Naive thymus-derived CD8-positive, alpha-beta T cell (primary cell): ENCODE results near the gene IRF2BP1. TPM values are rescaled to one million over a fixed set of nuclear protein-coding genes. Genes with fewer than 3 reads are reported as not detected.

Experiments used
- ATAC-seq, 2 donors: fragments of 150-1000 bp; cut with Tn5 transposase in 1 of 2; sonication (Bioruptor Pico), chemical (Tn5 transposase) in 1 of 2; 1 replicate in 1 of 2; 2 replicates in 1 of 2; pipeline ENCODE4 v1.10.0; 2021; ENCODE audit warnings: mild to moderate bottlenecking in 2 of 2, moderate library complexity in 2 of 2
- POLR2A ChIA-PET: fragments of 350-600 bp; sonication (Branson Sonifier 250); formaldehyde crosslinking; loops from one replicate; lab custom pipeline; 2021; ENCODE audit warnings: antibody characterized with exemption; lab: Charles Lee
- DNase-seq, 10 donors: peaks; one replicate each; pipeline versions ENCODE4 v3.0.0 to v3.0.0-alpha.2; 2020 to 2022
- H3K27ac Mint-ChIP-seq, 10 donors: one replicate each; pipeline ENCODE4 v1.8.0; 2020 to 2022; ENCODE audit warnings: mild to moderate bottlenecking in 10 of 10, mixed read lengths in 10 of 10, moderate library complexity in 4 of 10, inconsistent platforms in 1 of 10
- H3K27me3 Mint-ChIP-seq, 5 donors: one replicate each; pipeline ENCODE4 v1.8.0; 2021 to 2022; ENCODE audit warnings: mixed read lengths in 5 of 5
- H3K36me3 Mint-ChIP-seq, 3 donors: one replicate each; pipeline ENCODE4 v1.8.0; 2020 to 2022; ENCODE audit warnings: mixed read lengths in 3 of 3, mild to moderate bottlenecking in 2 of 3, inconsistent platforms in 1 of 3
- H3K4me1 Mint-ChIP-seq, 4 donors: one replicate each; pipeline ENCODE4 v1.8.0; 2021 to 2022; ENCODE audit warnings: mixed read lengths in 4 of 4
- H3K4me3 Mint-ChIP-seq, 10 donors: one replicate each; pipeline ENCODE4 v1.8.0; 2020 to 2022; ENCODE audit warnings: mild to moderate bottlenecking in 10 of 10, mixed read lengths in 10 of 10, moderate library complexity in 6 of 10, inconsistent platforms in 1 of 10
- H3K9me3 Mint-ChIP-seq, 9 donors: one replicate each; pipeline ENCODE4 v1.8.0; 2020 to 2022; ENCODE audit warnings: mixed read lengths in 9 of 9, mild to moderate bottlenecking in 3 of 9, inconsistent platforms in 1 of 9, moderate library complexity in 1 of 9
- polyA plus RNA-seq, 3 donors: library from polyadenylated mRNA; unstranded; fragments of 300-500 nt; fragmentation: Illumina TruSeq; gene quantifications; one replicate each; pipeline ENCODE4 v1.2.3, GENCODE V29; 2021
- total RNA-seq, 8 experiments: library from RNA in 2 of 8; stranded (reverse) in 2 of 8; gene quantifications; one replicate each; pipeline ENCODE4 v1.2.3 and lab custom pipeline; 2021 to 2026

IRF2BP1 gene
- total and polyA plus RNA-seq, 5 experiments from 2014 or later = 7.0 to 33.8 (median 9.1) TPM

DNA sequence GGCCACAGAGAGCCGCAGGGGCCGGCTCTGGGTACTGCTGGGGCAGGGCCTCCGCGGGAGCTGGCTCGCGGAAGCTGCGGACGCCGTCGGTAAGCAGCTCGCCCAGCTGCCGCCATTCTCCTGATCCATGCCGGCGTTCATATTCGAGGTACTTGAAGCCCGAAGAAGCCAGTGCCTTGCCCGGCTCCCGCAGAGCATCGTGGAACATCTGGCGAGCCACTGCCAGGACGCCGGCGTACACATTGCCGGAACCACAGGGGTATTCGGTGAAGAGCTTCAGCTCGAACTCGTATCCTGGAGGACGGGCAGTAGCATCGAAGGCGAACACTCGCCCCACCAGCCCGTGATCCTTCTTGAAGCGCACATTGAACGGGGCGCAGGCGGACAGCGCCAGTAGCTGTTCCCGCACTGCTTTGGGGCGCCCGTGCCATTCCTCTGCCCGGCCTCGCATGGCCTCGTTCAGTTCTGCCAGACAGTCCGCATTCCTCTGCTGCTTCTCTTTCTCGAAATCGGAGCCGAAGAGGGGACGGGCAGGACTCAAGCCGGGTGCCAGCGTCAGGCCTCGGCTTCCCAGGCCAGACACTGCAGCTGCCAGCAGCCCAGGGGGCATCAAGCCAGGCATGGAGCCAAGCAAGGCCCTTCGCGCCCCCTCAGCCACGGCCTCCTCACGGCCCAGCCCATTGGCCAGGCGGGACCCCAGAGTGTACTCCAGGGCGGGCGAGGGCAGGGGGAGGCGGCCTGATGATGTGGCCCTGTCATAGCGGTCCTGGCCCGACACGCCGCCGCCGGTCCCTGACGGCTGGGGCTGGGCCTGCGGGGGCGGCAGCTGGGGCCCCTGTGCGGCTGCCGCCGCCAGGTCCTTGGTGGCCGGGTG lies 1.0 kb downstream of the IRF2BP1 start:
- H3K27me3 Mint-ChIP-seq = peaks cover 0 to 2% (median 0%) of the 10 kb centered on the region in 5 donors
- POLR2A ChIA-PET = interaction anchor here (0.6 to 3.9 kb wide), 7 partner anchors 17 to 1791 kb away, joined by 3 to 46 read pairs (median 4); partner anchors contain the start of genes FOXA3, MYPOP and SYMPK
- peaks cover 16 to 31% (median 28%) of the 10 kb centered on the region in 4 donors for H3K4me1 Mint-ChIP-seq
- peak overlapping the region in 4 of 10 donors; percentile 34 to 84 (median 54) for H3K27ac Mint-ChIP-seq
- H3K4me3 Mint-ChIP-seq = peak overlapping the region; percentile 33 to 91 (median 55)
- H3K36me3 Mint-ChIP-seq = no peaks in the 10 kb centered on the region
- ATAC-seq (no peak), DNase-seq (peak in 3 of 10 donors; percentile 21 to 57 (median 32))
- H3K9me3 Mint-ChIP-seq = peaks cover 0 to 2% (median 0%) of the 10 kb centered on the region in 9 donors

DNA sequence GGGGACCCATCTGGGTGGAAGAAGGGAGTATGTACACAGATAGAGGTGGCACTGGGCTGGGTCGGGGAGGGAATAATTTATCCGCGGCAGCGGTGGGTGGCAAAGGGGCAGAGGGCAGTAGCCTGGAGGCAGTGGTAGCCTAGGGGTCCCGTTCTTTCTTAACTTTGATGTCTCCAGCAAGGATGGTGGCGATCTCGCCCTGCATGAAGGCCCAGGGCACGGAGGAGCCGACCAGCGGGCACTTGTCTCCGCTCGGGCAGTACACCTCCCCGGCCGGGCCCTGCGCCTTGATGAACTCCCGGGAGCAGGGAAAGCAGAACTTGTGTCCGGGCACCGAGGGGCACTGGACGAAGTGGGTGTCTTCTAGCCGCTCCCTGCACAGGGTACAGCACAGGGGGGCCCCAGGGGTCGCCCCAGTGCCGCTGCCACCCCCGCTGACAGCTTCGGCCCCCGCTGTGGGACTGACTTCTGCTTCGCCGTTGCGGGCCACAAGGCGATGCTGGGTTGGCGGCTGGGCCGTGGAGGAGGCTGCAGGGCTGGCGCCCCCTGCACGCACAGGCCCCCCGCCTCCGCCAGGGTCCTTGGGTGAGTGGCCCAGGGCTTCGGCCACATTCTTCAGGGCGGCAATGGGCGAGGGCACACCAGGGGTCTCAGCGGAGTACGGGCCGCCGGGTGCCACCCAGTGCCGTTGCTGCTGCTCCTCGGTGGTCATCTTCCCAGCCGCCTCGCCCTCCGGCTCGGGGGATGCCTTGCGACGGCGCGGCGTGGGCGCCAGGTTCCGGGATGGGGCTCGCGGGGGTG lies 1.9 kb downstream of the IRF2BP1 start:
- DNase-seq (peak in 1 of 10 donors; percentile 64), ATAC-seq (no peak)
- Mint-ChIP-seq H3K9me3 (peaks cover 0 to 2% (median 0%) of the 10 kb centered on the region in 9 donors), H3K27ac (peak overlapping the region in 7 of 10 donors; percentile 17 to 90 (median 65)), H3K36me3 (no peaks in the 10 kb centered on the region), H3K27me3 (peaks cover 0 to 2% (median 0%) of the 10 kb centered on the region in 5 donors), H3K4me1 (peaks cover 16 to 31% (median 28%) of the 10 kb centered on the region in 4 donors), H3K4me3 (peak overlapping the region; percentile 12 to 91 (median 83))
- POLR2A ChIA-PET = interaction anchor here (0.7 to 3.1 kb wide), 4 partner anchors 18 to 1790 kb away, joined by 3 to 33 read pairs (median 7); partner anchors contain the start of genes FOXA3, MYPOP and SYMPK

DNA sequence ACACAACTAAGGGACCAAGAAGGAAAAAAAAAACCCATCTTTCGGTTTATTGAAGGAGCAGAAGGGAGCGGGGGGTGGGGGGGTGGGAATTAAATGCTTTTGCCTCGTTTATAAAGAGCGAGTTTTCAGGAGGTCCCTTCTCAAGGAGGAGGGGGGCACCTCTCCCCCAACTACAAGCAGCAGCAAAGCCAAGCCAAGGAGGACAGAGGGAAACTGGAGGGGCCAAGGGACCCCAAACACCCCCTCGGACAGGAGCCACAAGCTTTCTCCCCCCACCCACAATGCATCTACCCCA lies 2.4 kb downstream of the IRF2BP1 start:
- Mint-ChIP-seq H3K4me3 (peak overlapping the region; percentile 66 to 91 (median 83)), H3K27me3 (peaks cover 4 to 7% (median 4%) of the 10 kb centered on the region in 5 donors), H3K9me3 (peaks cover 0 to 2% (median 0%) of the 10 kb centered on the region in 9 donors), H3K27ac (peak overlapping the region; percentile 38 to 89 (median 73)), H3K36me3 (no peaks in the 10 kb centered on the region), H3K4me1 (peaks cover 19 to 32% (median 29%) of the 10 kb centered on the region in 4 donors)
- POLR2A ChIA-PET = interaction anchor here (1.9 to 2.0 kb wide), 2 partner anchors 18 to 66 kb away, joined by 8 to 10 read pairs; partner anchors contain the start of gene MYPOP
- ATAC-seq (no peak), DNase-seq (no peak)

DNA sequence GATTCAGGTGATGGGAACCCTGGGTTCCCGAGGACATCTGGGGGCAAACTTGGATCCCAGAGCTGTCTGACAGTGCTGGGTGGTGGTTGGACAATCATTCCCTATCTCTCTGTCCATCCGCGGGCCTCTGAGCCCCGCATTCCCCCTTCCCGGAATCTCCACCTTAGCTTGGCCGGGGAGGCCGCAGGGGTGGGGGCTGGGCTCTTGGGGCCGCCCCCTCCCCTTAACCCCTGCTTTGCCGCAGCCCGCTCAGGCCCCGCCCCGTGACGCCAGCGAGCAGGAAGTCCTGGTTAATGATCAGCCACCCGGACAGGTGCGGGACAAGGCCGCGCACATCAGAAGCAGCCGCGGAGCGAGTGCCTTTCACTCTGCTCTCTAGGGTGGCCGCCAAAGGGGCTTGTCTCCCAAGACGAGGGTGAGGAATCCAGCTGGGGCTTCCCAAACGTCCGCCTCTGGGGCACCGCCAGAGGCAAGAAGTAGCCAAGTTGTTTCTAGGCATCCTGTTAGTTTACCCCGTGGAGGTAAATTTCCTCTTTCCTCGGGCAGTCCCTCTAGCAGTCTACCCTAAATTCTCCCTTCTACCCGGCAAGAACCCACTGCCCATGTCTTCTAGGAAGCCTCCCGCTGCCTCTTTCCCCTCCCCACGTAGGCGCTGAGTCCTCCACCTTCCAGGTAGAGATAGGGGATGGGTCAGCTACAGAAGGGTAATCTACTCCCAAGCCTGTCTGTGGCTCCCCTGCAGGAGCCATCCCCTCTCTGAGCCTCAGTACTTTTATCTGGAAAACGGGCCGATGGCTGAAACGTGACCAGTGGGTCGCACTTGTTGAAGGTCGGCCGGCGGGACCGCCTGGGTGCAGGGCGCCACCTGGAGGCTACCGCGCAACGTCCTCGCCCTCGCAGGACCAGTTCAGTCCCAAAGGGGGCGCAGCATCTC lies 3.0 kb downstream of the IRF2BP1 start:
- peak overlapping the region; percentile 38 to 89 (median 73) for H3K27ac Mint-ChIP-seq
- peak overlapping the region; percentile 66 to 91 (median 83) for H3K4me3 Mint-ChIP-seq
- H3K4me1 Mint-ChIP-seq = peaks cover 19 to 35% (median 30%) of the 10 kb centered on the region in 4 donors
- peak; percentile 26 to 29 for ATAC-seq
- DNase-seq = peak; percentile 66 to 88 (median 80)
- POLR2A ChIA-PET = interaction anchor here (0.5 to 2.0 kb wide), 3 partner anchors 19 to 94 kb away, joined by 3 to 10 read pairs (median 8); partner anchors contain the start of gene MYPOP
- no peaks in the 10 kb centered on the region for H3K36me3 Mint-ChIP-seq
- peaks cover 7 to 13% (median 8%) of the 10 kb centered on the region in 5 donors for H3K27me3 Mint-ChIP-seq
- H3K9me3 Mint-ChIP-seq = peaks cover 0 to 2% (median 0%) of the 10 kb centered on the region in 9 donors

DNA sequence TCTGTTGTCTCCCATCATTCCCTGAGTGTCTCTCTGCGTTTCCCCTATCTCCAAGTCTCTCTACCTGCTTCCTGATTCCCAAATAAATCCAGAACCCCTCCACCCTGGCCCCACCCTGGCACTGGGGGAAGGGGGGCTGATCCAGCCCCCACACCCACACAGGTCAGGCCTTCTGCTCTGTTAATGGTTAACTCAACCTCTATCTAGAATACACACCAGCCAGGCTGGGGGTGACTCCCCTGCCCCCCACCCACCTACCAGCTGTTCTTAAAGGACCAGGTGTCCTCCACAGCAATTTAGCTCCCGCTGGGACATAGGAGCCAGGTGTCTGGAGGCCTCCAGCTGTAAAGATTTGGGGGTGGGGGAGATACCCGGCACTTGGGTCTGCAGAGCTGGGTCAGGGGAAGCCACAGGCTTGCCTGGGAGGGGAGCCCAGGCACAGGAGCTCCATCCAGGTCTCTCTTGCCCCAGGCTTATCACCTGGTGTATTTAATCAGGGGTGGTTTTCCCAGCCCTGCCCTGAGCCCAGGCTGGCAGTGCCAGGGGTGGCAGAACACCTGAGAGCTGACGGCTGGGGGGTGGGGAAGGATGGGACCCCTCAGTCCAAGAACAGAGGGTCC lies 3.9 kb downstream of the IRF2BP1 start:
- ATAC-seq (no peak), DNase-seq (peak in 1 of 10 donors; percentile 22)
- peaks cover 7 to 19% (median 13%) of the 10 kb centered on the region in 5 donors for H3K27me3 Mint-ChIP-seq
- H3K4me1 Mint-ChIP-seq = peaks cover 19 to 41% (median 34%) of the 10 kb centered on the region in 4 donors
- H3K27ac Mint-ChIP-seq = peak overlapping the region in 1 of 10 donors; percentile 13
- no peak overlapping the region for H3K4me3 Mint-ChIP-seq
- H3K36me3 Mint-ChIP-seq = no peaks in the 10 kb centered on the region
- H3K9me3 Mint-ChIP-seq = peaks cover 0 to 2% (median 0%) of the 10 kb centered on the region in 9 donors
- POLR2A ChIA-PET = interaction anchor here (0.5 to 2.0 kb wide), 5 partner anchors 13 to 239 kb away, joined by 3 to 10 read pairs (median 8); partner anchors contain the start of gene MYPOP

DNA sequence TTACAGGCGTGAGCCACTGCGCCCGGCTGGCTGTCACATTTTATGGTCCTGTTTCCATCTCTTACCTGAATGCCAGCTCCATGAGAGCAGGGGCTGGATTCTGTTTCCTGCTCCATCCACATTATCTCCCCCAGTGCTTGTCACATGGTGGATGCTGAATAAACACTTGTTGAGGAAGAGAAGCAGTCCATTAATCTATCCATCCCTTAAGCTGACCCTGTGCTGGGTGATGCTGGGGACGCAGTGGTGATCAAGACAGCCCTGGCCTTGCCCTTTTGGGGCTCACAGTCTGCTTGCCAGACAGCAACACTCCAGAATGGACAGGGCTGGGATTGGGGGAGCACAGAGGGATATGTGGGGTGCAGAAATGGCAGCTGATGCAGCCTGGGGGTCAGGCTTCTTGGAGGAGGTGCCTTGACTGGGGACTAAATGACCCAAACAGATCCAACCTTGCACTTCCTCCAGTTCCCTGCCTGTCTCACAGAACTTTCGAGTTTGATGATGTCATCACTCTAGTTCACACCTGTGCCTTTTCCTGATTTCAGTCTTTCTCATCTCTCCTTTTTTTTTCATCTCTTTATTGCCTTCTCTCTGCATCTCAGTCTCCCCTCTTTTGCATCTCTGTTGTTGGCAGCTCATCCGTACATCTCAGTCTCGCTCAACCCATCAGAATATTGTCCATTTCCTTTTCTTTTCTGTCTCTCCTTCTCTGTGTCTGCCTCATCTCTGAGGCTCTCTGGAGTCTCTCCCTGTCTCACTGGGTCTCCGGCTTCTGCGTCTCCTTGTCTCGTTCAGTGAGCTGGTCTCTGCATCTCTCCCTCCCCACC lies 4.6 kb downstream of the IRF2BP1 start:
- peaks cover 10 to 22% (median 15%) of the 10 kb centered on the region in 5 donors for H3K27me3 Mint-ChIP-seq
- H3K4me1 Mint-ChIP-seq = peaks cover 17 to 39% (median 31%) of the 10 kb centered on the region in 4 donors

DNA sequence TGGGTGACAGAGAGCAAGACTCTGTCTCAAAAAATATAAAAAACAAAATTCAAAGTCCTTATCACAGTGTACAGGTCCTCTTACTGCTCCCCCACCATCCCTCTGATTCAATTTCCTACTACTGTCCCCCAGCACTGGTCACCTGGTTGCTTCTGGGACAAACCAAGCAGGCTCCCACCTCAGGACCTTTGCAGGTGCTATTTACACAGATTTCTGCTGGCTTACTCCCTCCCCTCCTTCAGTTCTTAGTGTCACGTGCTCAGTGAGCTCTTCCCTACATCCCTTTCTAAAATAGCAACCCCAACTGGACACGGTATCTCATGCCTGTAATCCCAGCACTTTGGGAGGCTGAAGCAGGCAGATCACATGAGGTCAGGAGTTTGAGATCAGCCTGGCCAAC lies 6.0 kb downstream of the IRF2BP1 start:
- peaks cover 16 to 35% (median 23%) of the 10 kb centered on the region in 5 donors for H3K27me3 Mint-ChIP-seq
- ATAC-seq = no peak
- no peaks in the 10 kb centered on the region for H3K36me3 Mint-ChIP-seq
- no peak for DNase-seq
- H3K27ac Mint-ChIP-seq = peak overlapping the region in 1 of 10 donors; percentile 56
- POLR2A ChIA-PET = no interaction called here
- peaks cover 0 to 2% (median 0%) of the 10 kb centered on the region in 9 donors for H3K9me3 Mint-ChIP-seq
- H3K4me1 Mint-ChIP-seq = peaks cover 16 to 38% (median 30%) of the 10 kb centered on the region in 4 donors
- H3K4me3 Mint-ChIP-seq = no peak overlapping the region

More for the DNA sequence above, 4.6 kb downstream of the IRF2BP1 start:
- POLR2A ChIA-PET = interaction anchor here (0.9 to 2.0 kb wide), 3 partner anchors 12 to 238 kb away, joined by 3 to 10 read pairs (median 8); no protein-coding TSS in a partner anchor
- H3K9me3 Mint-ChIP-seq = peaks cover 0 to 2% (median 0%) of the 10 kb centered on the region in 9 donors
- no peak for ATAC-seq
- DNase-seq = no peak
- peak overlapping the region in 1 of 10 donors; percentile 13 for H3K27ac Mint-ChIP-seq
- no peaks in the 10 kb centered on the region for H3K36me3 Mint-ChIP-seq
- no peak overlapping the region for H3K4me3 Mint-ChIP-seq

DNA sequence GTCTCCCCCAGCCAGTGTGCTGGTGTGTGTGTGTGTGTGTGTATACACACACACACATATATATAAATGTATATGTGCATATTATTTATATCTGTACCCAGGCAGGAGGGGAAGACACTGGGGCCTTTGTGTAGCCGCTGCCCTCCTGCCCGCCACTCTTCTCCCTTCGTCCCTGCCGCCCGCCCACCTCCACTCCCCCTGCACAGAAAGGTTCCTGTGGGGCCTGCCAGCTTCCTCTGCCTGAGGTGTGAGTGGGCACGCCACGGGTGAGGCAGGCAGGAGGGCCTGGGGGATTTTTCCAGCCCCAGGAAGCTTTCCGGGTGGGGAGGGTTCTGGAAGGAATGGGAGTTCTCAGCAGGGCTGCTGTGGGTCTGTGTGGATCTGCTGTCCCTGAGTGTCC lies 6.9 kb downstream of the IRF2BP1 start:
- Mint-ChIP-seq H3K4me1 (peaks cover 16 to 34% (median 30%) of the 10 kb centered on the region in 4 donors), H3K9me3 (peaks cover 0 to 2% (median 0%) of the 10 kb centered on the region in 9 donors), H3K4me3 (peak overlapping the region in 1 of 10 donors; percentile 31), H3K36me3 (no peaks in the 10 kb centered on the region), H3K27me3 (peaks cover 19 to 44% (median 27%) of the 10 kb centered on the region in 5 donors), H3K27ac (no peak overlapping the region)
- DNase-seq (peak in 1 of 10 donors; percentile 28), ATAC-seq (no peak)
- POLR2A ChIA-PET = no interaction called here

DNA sequence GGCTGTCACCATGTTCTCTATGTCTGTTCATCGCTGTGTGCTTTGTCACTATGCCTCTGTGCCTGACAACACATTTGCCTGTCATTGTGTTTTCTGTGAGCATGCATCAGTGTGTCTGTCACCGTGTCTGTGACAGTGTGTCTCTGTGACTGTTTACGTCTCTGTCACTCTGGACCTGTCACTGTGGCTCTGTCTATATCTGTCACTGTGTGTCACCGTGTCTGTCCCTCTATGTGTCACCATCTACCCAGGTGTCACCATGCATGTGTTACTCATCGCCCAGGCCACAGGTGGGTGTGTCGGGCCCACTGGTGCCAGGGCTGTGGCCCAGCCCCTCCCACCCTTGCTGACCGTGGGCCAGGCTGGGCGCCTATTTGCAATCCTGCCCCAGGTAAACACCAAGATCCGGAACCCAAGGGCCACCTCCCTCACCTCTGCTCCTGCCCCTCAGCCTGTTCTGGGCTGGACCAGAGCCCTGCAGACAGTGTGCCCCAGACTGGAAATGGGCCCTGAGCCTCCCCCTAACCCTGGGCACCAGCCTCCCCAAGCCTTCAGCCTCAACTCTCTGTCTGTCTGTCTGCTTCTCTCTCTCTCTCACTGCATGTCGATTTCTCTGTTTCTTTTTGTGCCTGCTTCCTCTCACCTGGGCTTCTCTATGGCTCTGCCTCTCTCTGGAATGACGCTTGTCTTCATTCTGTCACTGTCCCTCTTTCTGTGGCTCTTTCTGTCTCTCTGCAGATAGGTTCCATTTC lies 7.7 kb downstream of the IRF2BP1 start:
- ATAC-seq = no peak
- peaks cover 13 to 26% (median 23%) of the 10 kb centered on the region in 4 donors for H3K4me1 Mint-ChIP-seq
- no peaks in the 10 kb centered on the region for H3K9me3 Mint-ChIP-seq
- peaks cover 19 to 50% (median 29%) of the 10 kb centered on the region in 5 donors for H3K27me3 Mint-ChIP-seq
- no peak for DNase-seq
- peak overlapping the region in 4 of 10 donors; percentile 2 to 46 (median 30) for H3K4me3 Mint-ChIP-seq
- POLR2A ChIA-PET = no interaction called here
- no peak overlapping the region for H3K27ac Mint-ChIP-seq
- no peaks in the 10 kb centered on the region for H3K36me3 Mint-ChIP-seq
